IMR-90 (cell line): ENCODE measurements around the gene FHAD1. TPM values are rescaled to one million over a fixed set of nuclear protein-coding genes. Genes with fewer than 3 reads are reported as not detected.

ENCODE experiments used
- ATAC-seq: fragments of 200-7000 bp; cut with Tn5 transposase; 2 replicates; pipeline ENCODE4 v1.9.1; 2020; ENCODE audit warnings: low read depth, mild to moderate bottlenecking, moderate library complexity
- BruUV-seq: library from RNA; stranded (reverse); fragments of 400-500 nt; replicated peaks from 2 replicates; lab custom pipeline; 2021; lab: Mats Ljungman, UMichigan
- CTCF ChIA-PET: fragments of 300-600 bp; formaldehyde crosslinking; extraction: SDS; loops from one replicate; lab custom pipeline; 2021; ENCODE audit warnings: antibody characterized with exemption; lab: Yijun Ruan, JAX
- POLR2A ChIA-PET: fragments of 300-600 bp; sonication (Branson Sonifier 250); formaldehyde crosslinking; loops from one replicate; lab custom pipeline; 2022; ENCODE audit warnings: antibody characterized with exemption; ENCODE audit not compliant: unreplicated experiment; lab: Charles Lee
- DNase-seq: peaks from one replicate; pipeline ENCODE4 v3.0.0; 2013
- H2AFZ ChIP-seq: replicated peaks from 2 replicates; pipeline ENCODE3; 2013; ENCODE audit warnings: low read length, mild to moderate bottlenecking; ENCODE audit not compliant: poor library complexity
- H2AK5ac ChIP-seq: 2 replicates; pipeline ENCODE4 v1.6.1; 2013; ENCODE audit warnings: low read depth, low read length, inconsistent platforms
- H2AK9ac ChIP-seq: replicated peaks from 2 replicates; pipeline ENCODE3; 2013; ENCODE audit warnings: mild to moderate bottlenecking, low read depth, low read length, moderate library complexity; ENCODE audit not compliant: poor library complexity
- H2BK120ac ChIP-seq: 2 replicates; pipeline ENCODE4 v1.6.1; 2013; ENCODE audit warnings: low read depth, low read length, inconsistent platforms
- H2BK15ac ChIP-seq: 3 replicates; pipeline ENCODE4 v1.6.1; 2013; ENCODE audit warnings: low read depth, low read length, inconsistent platforms
- H2BK20ac ChIP-seq: 2 replicates; pipeline ENCODE4 v1.6.1; 2013; ENCODE audit warnings: low read depth, mild to moderate bottlenecking, inconsistent platforms, low read length, moderate library complexity
- H2BK5ac ChIP-seq: 2 replicates; pipeline ENCODE4 v1.6.1; 2013; ENCODE audit warnings: mild to moderate bottlenecking, low read depth, low read length, inconsistent platforms; ENCODE audit not compliant: poor library complexity, severe bottlenecking
- H3K14ac ChIP-seq: replicated peaks from 2 replicates; pipeline ENCODE4 v1.6.1; 2013; ENCODE audit warnings: low read depth, low read length, inconsistent platforms
- H3K18ac ChIP-seq: 2 replicates; pipeline ENCODE4 v1.6.1; 2013; ENCODE audit warnings: low read depth, low read length, control low read depth
- H3K23ac ChIP-seq: 2 replicates; pipeline ENCODE4 v1.6.1; 2013; ENCODE audit warnings: low read depth, low read length, inconsistent platforms
- H3K27ac ChIP-seq: 2 replicates; pipeline ENCODE4 v1.5.1; 2013; ENCODE audit warnings: mild to moderate bottlenecking, control low read depth, low read length; ENCODE audit not compliant: insufficient read depth
- H3K27me3 ChIP-seq: 2 replicates; pipeline ENCODE4 v1.6.1; 2013; ENCODE audit warnings: low read length; ENCODE audit not compliant: control insufficient read depth, insufficient read depth
- H3K36me3 ChIP-seq: 2 replicates; pipeline ENCODE4 v1.6.1; 2013; ENCODE audit warnings: low read length, mixed read lengths; ENCODE audit not compliant: control insufficient read depth, insufficient read depth
- H3K4ac ChIP-seq: 2 replicates; pipeline ENCODE4 v1.6.1; 2013; ENCODE audit warnings: low read depth, low read length, inconsistent platforms
- H3K4me1 ChIP-seq: 2 replicates; pipeline ENCODE4 v1.6.1; 2013; ENCODE audit warnings: low read length, mixed read lengths; ENCODE audit not compliant: control insufficient read depth, insufficient read depth
- H3K4me2 ChIP-seq: 2 replicates; pipeline ENCODE4 v1.6.1; 2013; ENCODE audit warnings: low read depth, mild to moderate bottlenecking, control low read depth, low read length, moderate library complexity
- H3K4me3 ChIP-seq: 2 replicates; pipeline ENCODE4 v1.5.1; 2013; ENCODE audit warnings: low read depth, mild to moderate bottlenecking, control low read depth, low read length, moderate library complexity; ENCODE audit not compliant: insufficient read depth
- H3K56ac ChIP-seq: 2 replicates; pipeline ENCODE4 v1.6.1; 2013; ENCODE audit warnings: low read length, inconsistent platforms; ENCODE audit not compliant: insufficient read depth; ENCODE audit errors: extremely low read depth
- H3K79me1 ChIP-seq, 2 experiments: 2 replicates each; pipeline ENCODE4 v1.6.1; 2013; ENCODE audit warnings: low read length in 2 of 2, inconsistent platforms in 1 of 2, low read depth in 1 of 2
- H3K9ac ChIP-seq: 2 replicates; pipeline ENCODE4 v1.6.1; 2013; ENCODE audit warnings: low read depth, low read length, control low read depth
- H3K9me1 ChIP-seq: 2 replicates; pipeline ENCODE4 v1.6.1; 2013; ENCODE audit warnings: low read length, inconsistent platforms; ENCODE audit not compliant: insufficient read depth
- H3K9me3 ChIP-seq: 2 replicates; pipeline ENCODE4 v1.6.1; 2013; ENCODE audit warnings: low read length; ENCODE audit not compliant: control insufficient read depth, insufficient read depth
- H4K20me1 ChIP-seq: 2 replicates; pipeline ENCODE4 v1.6.1; 2013; ENCODE audit warnings: low read length, inconsistent platforms; ENCODE audit not compliant: insufficient read depth
- H4K5ac ChIP-seq: 2 replicates; pipeline ENCODE4 v1.6.1; 2013; ENCODE audit warnings: mild to moderate bottlenecking, low read depth, low read length, control low read depth
- H4K8ac ChIP-seq, 2 experiments: 2 replicates each; pipeline ENCODE4 v1.6.1; 2013; ENCODE audit warnings: low read depth in 2 of 2, low read length in 2 of 2, control low read depth in 1 of 2, inconsistent platforms in 1 of 2
- H4K91ac ChIP-seq: 2 replicates; pipeline ENCODE4 v1.6.1; 2013; ENCODE audit warnings: low read depth, low read length, inconsistent platforms; ENCODE audit not compliant: insufficient read depth
- CEBPB ChIP-seq: IDR thresholded peaks from 2 replicates; pipeline ENCODE4 v1.6.1; 2012; ENCODE audit warnings: low read depth, low read length, improper control_type of control experiment
- MXI1 ChIP-seq: IDR thresholded peaks from 2 replicates; pipeline ENCODE4 v1.6.1; 2012; ENCODE audit warnings: low read depth, mild to moderate bottlenecking, low read length, moderate library complexity, borderline replicate concordance
- POLR2A ChIP-seq: IDR thresholded peaks from 2 replicates; pipeline ENCODE4 v1.6.1; 2012; ENCODE audit warnings: mild to moderate bottlenecking, low read depth, low read length
- SMC3 ChIP-seq: fragments of 150-350 bp; IDR thresholded peaks from 2 replicates; pipeline ENCODE4 v1.6.1; 2016; ENCODE audit warnings: low read depth, mild to moderate bottlenecking, antibody characterized with exemption, low read length, moderate library complexity
- WGBS, 2 experiments: methylation state at CpG; one replicate each; pipeline versions ENCODE4 v1.1.5 to v1.1.7; 2013; ENCODE audit warnings: missing lambda C conversion rate in 2 of 2; ENCODE audit not compliant: insufficient read length in 1 of 2; ENCODE audit errors: extremely low coverage in 2 of 2; 5-methylcytosine and 5-hydroxymethylcytosine counted together
- dilution Hi-C: fragments of 300-500 bp; cut with HindIII; formaldehyde crosslinking; loops from one replicate; pipeline ENCODE4 v1.14.3; 2018; ENCODE audit warnings: low sequenced_read_pairs; ENCODE audit not compliant: unreplicated experiment
- in situ Hi-C: fragments of 300-500 bp; cut with MboI; formaldehyde crosslinking; loops from 3 replicates; pipeline ENCODE4 v1.14.3; 2019; ENCODE audit warnings: low sequenced_read_pairs, inconsistent platforms, mixed read lengths
- intact Hi-C: fragments of 100-400 bp; cut with micrococcal nuclease; formaldehyde crosslinking; loops from 2 replicates; pipeline ENCODE4 v1.10.0; 2022
- polyA plus RNA-seq, 3 experiments: library from polyadenylated mRNA; depleted of rRNA; stranded (reverse); fragments of >200 nt; gene quantifications; 2 replicates each; pipeline ENCODE4 v1.2.3, GENCODE V29; 2012; ENCODE audit warnings: low replicate concordance in 1 of 3
- total RNA-seq: library from RNA; depleted of rRNA; stranded (reverse); fragments of >200 nt; gene quantifications from 2 replicates; pipeline ENCODE4 v1.2.3, GENCODE V29; 2012

The FHAD1 gene
- total and polyA plus RNA-seq, 2 of the 4 experiments (the other 2 are of a cell fraction): not detected

DNA sequence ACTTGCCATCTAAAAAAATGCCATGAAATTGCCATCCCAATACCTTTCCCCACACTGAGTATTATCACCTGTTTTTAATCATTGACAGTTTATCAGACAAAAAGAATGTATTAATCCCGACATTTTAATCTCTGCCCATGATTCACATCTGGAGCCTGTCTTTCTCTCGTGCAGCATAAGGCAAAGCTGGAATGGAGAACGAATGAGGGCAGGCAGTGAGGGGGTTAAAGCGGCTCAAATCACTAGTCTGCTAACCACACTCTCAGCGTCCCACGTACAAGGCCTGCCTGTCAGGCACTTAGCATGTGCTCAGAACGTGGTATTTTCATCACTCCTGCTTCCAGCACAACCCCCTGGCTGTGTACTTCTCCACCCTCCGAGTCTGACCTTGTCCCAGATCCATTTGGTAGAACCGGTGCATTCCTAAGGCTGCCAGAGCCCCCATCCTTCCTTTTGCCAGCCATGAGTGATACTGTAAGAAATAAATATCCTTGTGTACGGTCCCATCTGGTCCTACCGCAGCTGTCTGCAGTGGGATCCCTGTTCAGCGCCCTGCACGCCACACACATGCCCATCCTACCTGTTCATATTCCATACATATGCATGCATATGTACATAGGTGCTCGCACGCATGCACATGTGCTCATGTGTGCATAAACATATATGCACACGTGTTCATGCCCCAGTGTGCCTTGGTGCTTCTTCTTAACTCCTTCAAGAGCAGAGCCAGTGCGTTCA is 34.6 kb upstream of the FHAD1 start (continued):
- TF ChIP-seq CEBPB: no peak
- TF ChIP-seq SMC3: no peak

DNA sequence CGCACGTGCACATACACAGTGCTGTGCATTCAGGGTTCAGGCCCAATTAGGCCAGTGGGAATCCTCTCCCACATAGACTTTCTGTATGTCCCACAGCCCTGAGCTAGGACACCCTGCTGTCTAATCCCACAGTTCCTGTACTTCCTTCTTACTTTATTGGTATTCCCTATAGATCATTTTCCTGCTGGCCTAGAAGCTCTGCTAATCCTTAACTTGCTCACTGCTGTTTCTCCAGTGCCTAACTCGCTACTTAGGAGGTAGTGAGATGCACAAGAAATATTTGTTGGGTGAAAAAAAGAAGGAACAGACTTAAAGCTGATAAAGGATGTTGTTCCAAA is 34.1 kb upstream of the FHAD1 start:
- H4K91ac ChIP-seq: no peak overlapping the region
- peak overlapping the region; percentile 39; the same call in 1 of the 2 replicates for H4K5ac ChIP-seq
- H3K9me3 ChIP-seq: no peaks in the 10 kb centered on the region
- H2AFZ ChIP-seq: no peak overlapping the region
- peak overlapping the region; percentile 9 for H2BK5ac ChIP-seq
- peak overlapping the region; percentile 37; the same call in 1 of the 2 replicates for H2AK5ac ChIP-seq
- H2BK15ac ChIP-seq: peak overlapping the region; percentile 12; the same call in 1 of the 3 replicates
- in situ Hi-C loops (no loop called here), dilution Hi-C loops (no loop called here), intact Hi-C loops (loop anchor here (2.0 to 5.0 kb wide), 3 partner anchors 34 to 60 kb away; partner anchors contain the start of genes FHAD1 and TMEM51)
- H4K20me1 ChIP-seq: peaks cover 15% of the 10 kb centered on the region; the same call in 1 of the 2 replicates
- no peak overlapping the region for H2BK120ac ChIP-seq
- peak overlapping the region; percentile 84 for H3K27ac ChIP-seq
- no peak for TF ChIP-seq MXI1
- no peak for TF ChIP-seq POLR2A
- DNase-seq: no peak
- H3K27me3 ChIP-seq: no peaks in the 10 kb centered on the region
- ChIA-PET CTCF (interaction anchor here (0.7 to 1.8 kb wide), 4 partner anchors 9 to 60 kb away, joined by 3 to 7 read pairs (median 4); partner anchors contain the start of gene TMEM51), POLR2A (no interaction called here)
- peaks cover 7% of the 10 kb centered on the region; the same call in 1 of the 2 replicates for H3K36me3 ChIP-seq
- no peak overlapping the region for H2AK9ac ChIP-seq
- no TSS peak for BruUV-seq
- H2BK20ac ChIP-seq: no peak overlapping the region
- peak overlapping the region; percentile 36; the same call in 1 of the 2 replicates for H3K9ac ChIP-seq
- H3K23ac ChIP-seq: 0 out of 2 replicates have a peak overlapping the region, but pooled peaks have one; percentile 5
- no peak overlapping the region for H3K4me3 ChIP-seq
- peak overlapping the region; percentile 42 for H3K4ac ChIP-seq
- peak overlapping the region; percentile 14; the same call in 1 of the 2 replicates for H3K14ac ChIP-seq
- peaks cover 22 to 58% of the 10 kb centered on the region in 2 experiments for H3K79me1 ChIP-seq
- H3K56ac ChIP-seq: no peak overlapping the region
- H3K9me1 ChIP-seq: peaks cover 23% of the 10 kb centered on the region
- peak overlapping the region; percentile 51 for H3K4me2 ChIP-seq
- ATAC-seq: peak; percentile 43
- peaks cover 26% of the 10 kb centered on the region for H3K4me1 ChIP-seq
- H3K18ac ChIP-seq: peak overlapping the region; percentile 73
- peak overlapping the region in 1 of 2 experiments; percentile 7; a peak in 2 of 4 replicates for H4K8ac ChIP-seq
- WGBS, 2 experiments: 83% methylated on average over 2 of the region's 3 CpGs; no CpG with 5 or more reads in 1 of the 2 experiments
